Neural crest cell (in vitro differentiated cells): Measurements from ENCODE around the gene LYZ. TPM values are rescaled to one million over a fixed set of nuclear protein-coding genes. Genes with fewer than 3 reads are reported as not detected.

Experiments used
- DNase-seq: peaks from one replicate; pipeline ENCODE4 v3.0.0; 2021; ENCODE audit warnings: low read depth, mixed read lengths, low spot score
- H3K27ac Mint-ChIP-seq: one replicate; pipeline ENCODE4 v1.8.0; 2021; ENCODE audit warnings: mild to moderate bottlenecking, mixed read lengths; ENCODE audit not compliant: unreplicated experiment
- H3K27me3 Mint-ChIP-seq: 2 replicates; pipeline ENCODE4 v1.8.0; 2021; ENCODE audit warnings: low read depth, mild to moderate bottlenecking, mixed read lengths
- H3K36me3 Mint-ChIP-seq: 2 replicates; pipeline ENCODE4 v1.8.0; 2021; ENCODE audit warnings: low read depth, mild to moderate bottlenecking, mixed read lengths
- H3K4me1 Mint-ChIP-seq: 2 replicates; pipeline ENCODE4 v1.8.0; 2021; ENCODE audit warnings: mixed read lengths
- H3K4me3 Mint-ChIP-seq: one replicate; pipeline ENCODE4 v1.8.0; 2021; ENCODE audit warnings: mild to moderate bottlenecking, mixed read lengths
- H3K9me3 Mint-ChIP-seq: 2 replicates; pipeline ENCODE4 v1.8.0; 2021; ENCODE audit warnings: mixed read lengths
- total RNA-seq: library from RNA; stranded (reverse); gene quantifications from 2 replicates; pipeline ENCODE4 v1.2.1, GENCODE V29; 2021
- TF ChIP-seq, protein P1 (sequence below): fragments of 200-600 bp; sonication (generic); conservative IDR thresholded peaks from 2 replicates; pipeline ENCODE4 v1.5.0; 2021; ENCODE audit warnings: antibody characterized with exemption, mild to moderate bottlenecking

Gene LYZ
- total RNA-seq, 1 donor from 2014 or later = 0.26 TPM

DNA sequence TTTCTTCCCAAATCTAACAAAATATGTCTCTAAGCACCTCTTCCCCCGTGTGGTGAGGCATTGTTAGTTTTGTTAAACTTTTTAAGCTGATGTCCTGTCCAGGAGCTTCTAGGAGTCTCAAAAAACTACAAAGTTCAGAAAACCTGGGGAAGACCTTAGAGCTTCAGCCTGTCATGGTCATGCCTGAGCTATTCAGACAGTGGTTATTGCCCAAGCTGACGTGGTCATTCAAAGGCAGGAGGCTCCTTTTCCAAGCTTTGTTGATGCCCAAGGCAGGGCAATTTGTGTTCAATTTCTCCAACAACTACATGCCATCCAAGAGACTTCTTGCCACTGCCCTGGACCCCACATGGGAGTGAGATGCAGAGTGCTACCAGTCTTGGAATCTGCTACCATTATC lies 5.8 kb upstream of the LYZ start:
- Mint-ChIP-seq H3K4me3 (no peak overlapping the region), H3K36me3 (no peaks in the 10 kb centered on the region), H3K4me1 (peaks cover 10% of the 10 kb centered on the region), H3K27me3 (no peaks in the 10 kb centered on the region), H3K27ac (no peak overlapping the region), H3K9me3 (no peaks in the 10 kb centered on the region)
- no peak for DNase-seq
- TF ChIP-seq, protein P1, sequence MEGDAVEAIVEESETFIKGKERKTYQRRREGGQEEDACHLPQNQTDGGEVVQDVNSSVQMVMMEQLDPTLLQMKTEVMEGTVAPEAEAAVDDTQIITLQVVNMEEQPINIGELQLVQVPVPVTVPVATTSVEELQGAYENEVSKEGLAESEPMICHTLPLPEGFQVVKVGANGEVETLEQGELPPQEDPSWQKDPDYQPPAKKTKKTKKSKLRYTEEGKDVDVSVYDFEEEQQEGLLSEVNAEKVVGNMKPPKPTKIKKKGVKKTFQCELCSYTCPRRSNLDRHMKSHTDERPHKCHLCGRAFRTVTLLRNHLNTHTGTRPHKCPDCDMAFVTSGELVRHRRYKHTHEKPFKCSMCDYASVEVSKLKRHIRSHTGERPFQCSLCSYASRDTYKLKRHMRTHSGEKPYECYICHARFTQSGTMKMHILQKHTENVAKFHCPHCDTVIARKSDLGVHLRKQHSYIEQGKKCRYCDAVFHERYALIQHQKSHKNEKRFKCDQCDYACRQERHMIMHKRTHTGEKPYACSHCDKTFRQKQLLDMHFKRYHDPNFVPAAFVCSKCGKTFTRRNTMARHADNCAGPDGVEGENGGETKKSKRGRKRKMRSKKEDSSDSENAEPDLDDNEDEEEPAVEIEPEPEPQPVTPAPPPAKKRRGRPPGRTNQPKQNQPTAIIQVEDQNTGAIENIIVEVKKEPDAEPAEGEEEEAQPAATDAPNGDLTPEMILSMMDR = no peak

DNA sequence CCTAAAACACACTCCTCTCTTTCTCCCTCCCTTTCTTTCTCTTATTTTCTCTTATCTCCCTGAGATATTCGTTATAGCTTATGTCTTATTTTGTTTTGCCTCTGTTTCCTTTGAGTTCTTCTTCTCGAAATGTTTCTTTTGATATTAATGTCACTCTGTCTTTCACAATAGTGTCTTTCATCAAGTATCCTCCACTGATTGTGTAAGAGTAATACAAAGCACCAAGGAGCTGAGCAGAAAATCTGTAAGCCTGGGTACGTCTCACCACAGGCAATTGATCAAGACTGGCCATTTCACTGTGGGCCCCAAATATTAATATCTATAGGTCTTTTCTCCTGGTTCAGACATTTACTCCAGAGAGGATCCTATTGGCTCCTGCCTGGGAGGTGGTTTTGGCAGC lies 4.8 kb upstream of the LYZ start:
- no peaks in the 10 kb centered on the region for H3K9me3 Mint-ChIP-seq
- no peaks in the 10 kb centered on the region for H3K36me3 Mint-ChIP-seq
- DNase-seq = no peak
- H3K4me3 Mint-ChIP-seq = no peak overlapping the region
- peaks cover 15% of the 10 kb centered on the region for H3K4me1 Mint-ChIP-seq
- TF ChIP-seq, protein P1 = no peak
- no peaks in the 10 kb centered on the region for H3K27me3 Mint-ChIP-seq
- no peak overlapping the region for H3K27ac Mint-ChIP-seq

DNA sequence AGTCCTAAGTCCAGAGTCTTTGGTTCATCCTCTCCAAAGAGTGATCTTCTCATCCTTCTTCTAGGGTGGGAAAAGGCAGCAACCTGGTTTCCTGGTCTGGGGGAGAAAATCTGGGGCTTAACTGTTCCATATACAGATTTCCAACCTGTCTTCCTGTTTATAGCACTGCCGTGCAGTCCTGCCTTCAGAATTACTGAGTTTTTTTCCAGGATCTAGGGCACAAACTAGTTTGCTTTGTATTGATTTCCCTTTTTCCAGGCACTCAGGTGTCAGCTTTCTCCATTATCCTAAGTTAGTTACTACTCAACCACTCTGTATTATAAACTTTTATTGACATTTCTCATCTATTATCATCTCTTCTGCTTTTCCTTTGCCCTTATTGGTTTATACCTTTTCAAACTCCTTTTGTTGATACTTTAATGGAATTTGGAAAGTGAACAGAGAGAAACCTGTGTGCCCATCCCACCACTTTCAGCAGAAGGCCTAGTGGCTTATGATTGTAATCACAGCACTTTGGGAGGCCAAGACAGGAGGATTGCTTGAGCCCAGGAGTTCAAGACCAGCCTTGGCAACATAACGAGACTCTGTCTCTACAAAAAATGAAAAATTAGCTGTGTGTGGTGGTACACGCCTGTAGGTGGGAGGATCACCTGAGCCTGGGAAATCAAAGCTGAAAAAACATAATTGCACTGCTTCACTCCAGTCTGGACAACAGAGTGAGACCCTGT lies 4.1 kb upstream of the LYZ start:
- H3K27me3 Mint-ChIP-seq = no peaks in the 10 kb centered on the region
- no peak overlapping the region for H3K4me3 Mint-ChIP-seq
- TF ChIP-seq, protein P1 = no peak
- DNase-seq = no peak
- H3K36me3 Mint-ChIP-seq = no peaks in the 10 kb centered on the region
- H3K4me1 Mint-ChIP-seq = peaks cover 17% of the 10 kb centered on the region
- no peak overlapping the region for H3K27ac Mint-ChIP-seq
- H3K9me3 Mint-ChIP-seq = no peaks in the 10 kb centered on the region

DNA sequence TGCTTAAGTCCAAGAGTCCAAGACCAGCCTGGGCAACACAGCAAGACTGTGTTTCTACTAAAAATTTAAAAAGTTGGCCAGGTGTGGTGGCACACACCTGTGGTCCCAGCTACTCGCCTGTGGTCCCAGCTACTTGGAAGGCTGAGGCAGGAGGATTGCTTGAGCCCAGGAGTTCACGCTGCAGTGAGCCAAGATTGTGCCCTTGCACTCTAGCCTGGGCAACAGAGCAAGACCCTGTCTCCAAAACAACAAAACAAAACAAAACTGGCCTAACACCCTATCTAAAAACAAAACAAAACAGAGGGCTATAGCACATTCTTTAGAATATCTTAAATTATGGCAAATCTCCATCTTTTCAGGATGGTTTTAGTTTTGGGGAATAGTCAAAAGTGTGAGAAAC lies 3.1 kb upstream of the LYZ start:
- no peak for DNase-seq
- Mint-ChIP-seq H3K4me3 (no peak overlapping the region), H3K27me3 (no peaks in the 10 kb centered on the region), H3K9me3 (no peaks in the 10 kb centered on the region), H3K27ac (no peak overlapping the region), H3K36me3 (no peaks in the 10 kb centered on the region), H3K4me1 (peaks cover 17% of the 10 kb centered on the region)
- TF ChIP-seq, protein P1 = no peak

DNA sequence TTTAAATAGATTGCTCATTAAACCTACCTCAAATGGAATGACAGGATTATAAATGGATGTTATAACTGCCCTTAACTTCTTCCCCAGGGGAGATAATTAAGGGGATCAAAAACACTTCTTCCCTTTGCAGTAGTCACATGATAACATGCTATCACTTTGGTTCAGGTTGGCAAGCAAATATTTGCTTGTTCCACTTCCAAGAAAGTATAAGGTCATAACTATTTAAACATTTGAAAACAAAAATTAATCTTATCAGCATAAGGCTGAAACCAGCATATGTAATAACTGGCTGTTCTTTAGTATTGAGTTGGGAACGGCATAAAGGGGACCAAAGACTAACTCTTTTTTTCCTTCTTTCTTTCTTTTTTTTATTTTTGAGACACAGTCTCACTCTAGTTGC lies 2.4 kb upstream of the LYZ start:
- DNase-seq = no peak
- no peaks in the 10 kb centered on the region for H3K27me3 Mint-ChIP-seq
- TF ChIP-seq, protein P1 = no peak
- no peak overlapping the region for H3K27ac Mint-ChIP-seq
- H3K9me3 Mint-ChIP-seq = no peaks in the 10 kb centered on the region
- no peaks in the 10 kb centered on the region for H3K36me3 Mint-ChIP-seq
- H3K4me1 Mint-ChIP-seq = peaks cover 17% of the 10 kb centered on the region
- H3K4me3 Mint-ChIP-seq = no peak overlapping the region
